ENCODE measurements around the gene OGDHL.
"Not testable (repeated sequence)": the region's sequence is repeated elsewhere in the genome, so short reads cannot be mapped to it uniquely, and the experiment has no call there.

The OGDHL gene

DNA sequence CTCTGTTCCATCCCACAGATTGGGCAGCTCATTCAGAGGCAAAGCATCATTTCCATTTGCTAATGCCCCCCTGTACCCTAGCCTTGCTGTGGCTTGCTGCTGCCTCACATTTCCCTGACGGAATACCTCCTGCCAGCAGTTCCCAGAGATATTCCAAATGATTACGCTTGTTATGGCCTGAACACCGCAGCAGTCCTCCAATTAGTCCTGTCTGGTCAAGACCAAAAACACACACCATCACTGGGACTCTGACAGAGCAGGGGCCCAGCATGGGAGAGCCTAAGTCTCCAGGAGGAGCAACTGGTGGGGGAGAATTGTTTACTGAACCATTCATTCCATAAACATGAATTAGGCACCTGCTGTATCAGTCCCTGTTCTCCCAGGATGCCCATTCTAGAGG, 6.1 kb downstream of the OGDHL start:
- no peak for DNase-seq

DNA sequence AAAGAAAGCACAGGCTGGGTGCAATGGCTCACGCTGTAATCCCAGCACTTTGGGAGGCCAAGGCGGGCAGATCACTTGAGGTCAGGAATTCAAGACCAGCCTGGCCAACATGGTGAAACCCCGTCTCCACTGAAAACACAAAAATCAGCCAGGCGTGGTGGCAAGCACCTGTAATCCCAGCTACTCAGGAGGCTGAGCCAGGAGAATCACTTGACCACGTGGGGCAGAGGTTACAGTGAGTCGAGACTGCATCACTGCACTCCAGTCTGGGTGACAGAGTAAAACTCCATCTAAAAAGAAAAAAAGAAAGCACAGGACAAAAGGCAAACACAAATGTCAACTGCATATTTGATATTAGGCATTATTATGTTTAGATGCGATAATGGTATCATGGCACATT, 7.2 kb downstream of the OGDHL start:
- DNase-seq = not testable (repeated sequence)

- DNase-seq = no peak
These were observed 9.5 kb downstream of the OGDHL start for GRCh38 chr10:49752584-49752983.

GRCh38 chr10:49751636-49752510, 10.2 kb downstream of the OGDHL start:
- no peak for DNase-seq

DNA sequence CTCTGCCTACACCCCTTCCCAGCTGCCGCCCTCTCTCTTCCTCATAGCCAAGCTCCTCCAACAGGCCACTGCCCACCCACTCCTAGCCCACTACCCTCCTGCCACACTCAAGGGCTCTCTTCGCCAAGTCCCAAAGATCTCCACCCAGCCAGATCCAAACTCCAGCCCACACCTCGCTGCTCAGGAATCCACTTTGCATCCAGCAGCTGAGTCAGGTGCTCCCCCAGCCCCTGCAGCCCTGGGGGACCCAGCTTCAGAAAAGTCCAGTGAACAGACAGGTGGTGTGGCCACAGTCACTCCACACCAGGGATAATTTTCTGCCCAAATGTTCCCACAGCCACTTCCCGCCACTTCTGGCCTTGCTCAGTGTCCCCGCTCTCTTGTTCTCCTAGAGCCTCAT, 10.9 kb downstream of the OGDHL start:
- DNase-seq = no peak

DNA sequence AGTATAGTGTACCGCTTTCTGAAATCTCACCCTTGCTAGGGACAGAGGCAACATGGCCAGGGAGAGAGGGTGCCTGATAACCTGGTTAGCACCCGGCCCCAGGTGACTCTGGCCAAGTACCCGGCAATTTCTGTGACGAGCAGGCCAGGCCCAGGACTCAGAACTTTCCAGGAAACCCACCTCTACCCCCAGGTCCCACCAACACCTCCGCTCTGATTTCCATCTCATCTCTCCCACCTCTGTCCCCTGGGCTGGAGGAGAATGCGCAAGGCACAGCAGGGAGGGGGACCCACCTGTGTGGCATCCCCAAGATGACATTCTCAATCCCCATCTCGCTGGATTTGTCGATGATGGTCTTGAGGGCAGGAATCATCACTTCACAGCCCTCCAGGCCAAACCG, 11.6 kb downstream of the OGDHL start:
- no peak for DNase-seq

DNA sequence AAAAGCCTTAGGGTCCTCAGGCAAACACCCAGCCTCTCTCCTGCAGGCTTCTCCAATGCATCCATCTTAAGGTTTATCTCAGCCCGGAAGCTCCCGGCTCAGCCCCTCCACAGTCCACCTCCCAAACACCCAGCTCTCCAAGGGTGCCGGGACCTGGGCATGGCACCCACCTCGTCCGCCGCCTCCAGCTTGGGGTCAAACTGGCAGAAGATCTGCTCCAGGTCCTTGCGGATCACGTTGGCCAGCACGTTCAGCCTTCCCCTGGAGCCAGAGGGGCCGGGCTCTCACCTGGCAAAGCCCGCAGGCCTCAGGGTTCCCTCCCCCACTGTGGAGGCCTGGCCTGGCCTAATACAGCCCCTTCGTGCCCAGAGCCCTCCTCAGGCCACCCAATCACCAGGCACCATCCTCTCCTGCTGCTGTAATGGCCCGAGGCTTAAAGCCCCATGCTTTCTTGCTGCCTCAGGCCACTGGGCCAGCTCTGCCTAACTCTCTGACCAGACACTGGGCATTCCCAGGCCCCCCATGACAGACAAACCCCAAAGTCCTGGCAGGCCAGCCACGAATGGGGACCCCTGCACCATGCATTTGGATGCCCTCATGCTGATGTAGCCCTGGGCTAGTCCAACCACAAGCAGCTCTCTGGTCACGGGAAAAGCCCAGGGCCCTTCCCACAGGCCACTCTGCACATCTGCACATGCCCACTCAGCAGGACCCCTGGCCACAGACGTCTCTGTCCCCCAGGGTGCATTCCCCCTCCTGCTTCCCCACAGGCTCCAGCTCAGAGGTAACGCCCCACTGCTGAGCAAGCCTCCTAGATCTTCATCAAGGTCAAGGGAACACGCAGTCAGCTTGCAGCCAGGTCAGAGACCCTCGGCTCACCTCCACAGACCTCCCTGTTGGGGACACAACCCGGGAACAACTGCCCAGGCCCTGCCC, 12.3 kb downstream of the OGDHL start:
- no peak for DNase-seq

DNA sequence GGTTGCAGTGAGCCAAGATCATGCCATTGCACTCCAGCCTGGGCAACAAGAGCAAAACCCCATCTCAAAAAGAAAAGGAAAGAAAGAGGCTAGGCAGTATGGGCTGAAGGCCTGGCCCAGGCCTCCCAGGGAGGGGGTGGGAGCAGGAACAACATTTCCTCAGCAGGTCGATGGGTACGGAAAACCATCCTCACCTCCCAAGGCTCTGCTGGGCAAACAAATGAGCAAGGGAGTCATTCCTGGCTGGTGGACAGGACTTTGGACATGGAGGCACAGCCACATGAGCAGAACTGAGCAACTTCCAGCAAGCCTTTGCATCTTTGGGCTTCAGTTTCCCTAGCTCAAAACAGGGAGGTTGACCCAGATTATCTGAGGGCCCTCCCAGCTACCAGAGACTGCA, 13.0 kb downstream of the OGDHL start:
- DNase-seq = no peak

- DNase-seq = no peak
These were observed 14.1 kb downstream of the OGDHL start for GRCh38 chr10:49748006-49748405.

DNA sequence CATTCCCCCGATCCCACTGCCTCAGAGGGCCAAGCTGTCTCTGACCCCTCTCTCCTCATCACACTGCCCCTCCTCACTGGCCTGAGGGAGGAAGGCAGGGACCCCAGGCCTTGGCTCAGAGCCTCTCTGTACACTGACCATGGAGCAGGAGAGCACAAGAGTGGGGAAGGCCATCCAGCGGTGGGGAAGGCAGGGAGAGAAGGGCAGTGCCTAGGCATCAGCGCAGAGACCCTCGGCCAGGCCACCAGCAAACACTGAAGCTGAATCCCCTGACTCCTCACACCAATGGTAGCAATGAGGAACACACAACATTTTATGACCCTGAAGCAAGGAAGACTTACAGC, 14.8 kb downstream of the OGDHL start:
- DNase-seq = no peak

- DNase-seq = no peak
These were observed 15.4 kb downstream of the OGDHL start for GRCh38 chr10:49746626-49747302.

GRCh38 chr10:49745756-49746155, 16.4 kb downstream of the OGDHL start:
- no peak for DNase-seq

GRCh38 chr10:49744924-49745605, 17.1 kb downstream of the OGDHL start:
- DNase-seq = no peak

GRCh38 chr10:49744091-49744685, 17.9 kb downstream of the OGDHL start:
- no peak for DNase-seq

DNA sequence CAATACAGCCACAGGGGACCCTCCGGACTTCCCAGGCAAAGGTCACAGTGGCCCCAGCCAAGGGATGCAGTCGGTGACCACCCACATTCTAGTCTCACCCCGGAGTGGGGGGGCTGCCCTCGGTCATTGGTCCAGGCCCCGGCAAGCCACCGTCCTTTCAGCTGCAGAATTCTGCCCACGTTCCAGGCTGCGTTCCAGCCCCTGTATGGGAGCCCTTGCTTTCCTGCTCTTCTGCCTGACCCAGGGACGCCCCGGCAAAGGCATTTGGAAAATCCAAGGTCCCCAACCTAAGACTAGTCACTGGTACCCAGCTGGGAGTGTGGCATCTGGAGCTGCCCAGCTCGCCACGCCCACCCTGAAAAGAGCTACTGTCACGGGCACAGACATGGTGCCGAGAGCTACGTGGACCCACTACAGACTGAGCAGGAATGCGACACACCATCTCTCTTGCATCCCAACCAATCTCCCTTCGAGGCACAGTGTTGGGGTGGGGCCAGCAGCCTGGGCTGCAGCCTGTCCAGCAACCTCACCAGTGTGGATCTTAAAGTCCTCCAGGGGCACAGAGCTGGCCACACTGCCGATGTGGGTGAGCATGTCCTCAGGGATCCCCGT, 18.6 kb downstream of the OGDHL start:
- no peak for DNase-seq

GRCh38 chr10:49742683-49743463, 19.2 kb downstream of the OGDHL start:
- DNase-seq = no peak

DNA sequence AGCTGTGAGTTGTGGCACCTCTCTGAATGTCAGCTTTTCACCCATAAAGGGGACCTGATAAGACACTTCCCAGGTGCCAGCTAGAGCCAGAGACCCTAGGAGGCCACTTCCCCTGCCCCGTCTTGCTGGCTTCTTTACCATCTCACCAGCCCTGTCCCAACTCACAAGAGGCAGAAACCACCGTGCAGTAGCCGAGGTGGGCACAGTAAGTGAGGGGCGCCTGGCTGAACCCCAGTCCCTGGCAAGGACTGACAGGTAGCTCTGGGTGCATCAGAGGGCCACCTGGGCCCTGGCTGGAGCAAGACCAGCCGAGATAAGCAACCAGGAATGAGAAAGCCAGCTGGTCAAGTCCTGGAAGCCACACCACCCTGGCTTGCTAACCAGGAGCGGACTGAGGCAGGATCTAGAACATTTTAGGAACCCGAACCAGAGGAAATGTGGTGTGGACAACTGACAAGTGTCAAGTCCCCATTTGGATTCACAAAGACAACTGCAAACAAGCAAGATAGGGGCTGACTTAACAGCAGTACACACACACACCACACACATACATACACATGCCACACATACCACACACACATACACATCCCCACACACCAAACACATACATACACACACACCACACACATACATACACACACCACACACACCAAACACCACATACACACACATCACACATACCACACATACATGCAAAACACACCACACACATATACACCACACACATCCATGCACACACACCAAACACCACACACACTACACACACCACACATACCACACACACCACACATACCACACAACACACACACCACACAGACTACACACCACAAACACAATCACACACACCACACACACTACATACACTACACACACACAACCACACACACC, 20.8 kb downstream of the OGDHL start:
- DNase-seq = no peak

GRCh38 chr10:49740346-49741107, 21.6 kb downstream of the OGDHL start:
- no peak for DNase-seq

DNA sequence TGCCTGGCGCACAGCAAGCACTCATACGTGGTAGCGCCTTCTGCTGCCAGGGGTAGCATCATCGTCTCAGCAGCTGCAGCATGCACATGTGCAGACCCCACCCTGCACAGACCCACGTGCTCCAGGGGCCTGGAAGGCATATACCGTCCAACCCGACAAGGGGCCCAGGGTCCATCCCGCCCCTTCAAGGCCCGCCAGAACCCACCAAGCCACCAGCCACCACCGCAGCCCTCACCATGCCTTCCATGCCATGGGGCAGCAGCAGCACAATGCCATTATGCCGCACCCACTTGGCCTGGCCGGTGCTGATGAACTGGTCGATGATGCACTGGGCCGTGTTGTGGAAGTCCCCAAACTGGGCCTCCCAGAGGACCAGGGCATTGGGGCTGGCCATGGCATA, 22.7 kb downstream of the OGDHL start:
- DNase-seq = no peak

Data from kidney glomerular epithelial cell (primary cell).